DND-41 (cell line): ENCODE data around the gene HCN4.

Experiments
- ATAC-seq: fragments of 200-7000 bp; cut with Tn5 transposase; 3 replicates; pipeline ENCODE4 v1.9.1; 2021; ENCODE audit warnings: low read depth; ENCODE audit not compliant: insufficient read depth
- DNase-seq: peaks from one replicate; pipeline ENCODE4 v3.0.0-alpha.2; 2020
- H2AFZ ChIP-seq: 2 replicates; pipeline ENCODE4 v1.6.0; 2012; ENCODE audit warnings: low read depth, low read length
- H3K27ac ChIP-seq: 2 replicates; pipeline ENCODE4 v1.5.1; 2012; ENCODE audit warnings: low read length, inconsistent platforms
- H3K27me3 ChIP-seq: fragments of 200-600 bp; sonication (generic); 2 replicates; pipeline ENCODE4 v1.6.0; 2012; ENCODE audit warnings: low read length, mild to moderate bottlenecking, inconsistent platforms; ENCODE audit not compliant: insufficient read depth, poor library complexity
- H3K36me3 ChIP-seq: 2 replicates; pipeline ENCODE4 v1.5.1; 2012; ENCODE audit warnings: low read length, inconsistent platforms; ENCODE audit not compliant: insufficient read depth
- H3K4me1 ChIP-seq: 2 replicates; pipeline ENCODE4 v1.5.1; 2012; ENCODE audit warnings: mild to moderate bottlenecking, low read length; ENCODE audit not compliant: insufficient read depth
- H3K4me2 ChIP-seq: 2 replicates; pipeline ENCODE4 v1.6.0; 2012; ENCODE audit warnings: mild to moderate bottlenecking, moderate library complexity, low read length, inconsistent platforms; ENCODE audit not compliant: insufficient read depth
- H3K4me3 ChIP-seq, 2 experiments: fragments of 200-600 bp in 1 of 2; shearing (Covaris generic) in 1 of 2; 2 replicates each; pipeline ENCODE4 v1.5.1; 2012 to 2016; ENCODE audit warnings: inconsistent platforms in 2 of 2, low read length in 2 of 2, mild to moderate bottlenecking in 2 of 2, low read depth in 1 of 2, moderate library complexity in 1 of 2
- H3K79me2 ChIP-seq: 2 replicates; pipeline ENCODE4 v1.6.0; 2012; ENCODE audit warnings: low read length, inconsistent platforms; ENCODE audit not compliant: insufficient read depth
- H3K9ac ChIP-seq: 2 replicates; pipeline ENCODE4 v1.6.0; 2012; ENCODE audit warnings: low read depth, mild to moderate bottlenecking, inconsistent platforms, low read length, moderate library complexity
- H3K9me3 ChIP-seq: 2 replicates; pipeline ENCODE4 v1.5.1; 2012; ENCODE audit warnings: low read length, moderate library complexity, mild to moderate bottlenecking, inconsistent platforms; ENCODE audit not compliant: insufficient read depth, severe bottlenecking
- H4K20me1 ChIP-seq: 2 replicates; pipeline ENCODE4 v1.6.0; 2012; ENCODE audit warnings: low read length; ENCODE audit not compliant: insufficient read depth
- CTCF ChIP-seq: IDR thresholded peaks from 2 replicates; pipeline ENCODE4 v1.5.1; 2012; ENCODE audit warnings: borderline replicate concordance, low read length, moderate library complexity, mild to moderate bottlenecking; ENCODE audit not compliant: poor library complexity, severe bottlenecking; ENCODE audit errors: extremely low read depth
- EZH2 ChIP-seq: IDR thresholded peaks from 3 replicates; pipeline ENCODE4 v1.6.1; 2012; ENCODE audit warnings: borderline replicate concordance, low read depth, mild to moderate bottlenecking, moderate library complexity, low read length, inconsistent platforms; ENCODE audit not compliant: severe bottlenecking

HCN4 gene

GRCh38 chr15:73370151-73370550 is 1.4 kb upstream of the HCN4 start:
- no peak overlapping the region for H3K4me2 ChIP-seq
- H3K36me3 ChIP-seq, result no peaks in the 10 kb centered on the region
- TF ChIP-seq EZH2, result no peak
- no peak for TF ChIP-seq CTCF
- H3K9me3 ChIP-seq, result no peaks in the 10 kb centered on the region
- no peak overlapping the region for H3K9ac ChIP-seq
- H2AFZ ChIP-seq, result no peak overlapping the region
- H3K79me2 ChIP-seq, result no peaks in the 10 kb centered on the region
- no peak overlapping the region for H3K27ac ChIP-seq
- H4K20me1 ChIP-seq, result no peaks in the 10 kb centered on the region
- ATAC-seq (no peak), DNase-seq (no peak)
- H3K27me3 ChIP-seq, result no peaks in the 10 kb centered on the region
- H3K4me1 ChIP-seq, result no peaks in the 10 kb centered on the region
- no peak overlapping the region for H3K4me3 ChIP-seq

- Histone ChIP-seq H3K4me3 (no peak overlapping the region), H4K20me1 (no peaks in the 10 kb centered on the region), H3K4me2 (no peak overlapping the region), H3K79me2 (no peaks in the 10 kb centered on the region), H3K27me3 (no peaks in the 10 kb centered on the region), H3K9ac (no peak overlapping the region), H3K9me3 (no peaks in the 10 kb centered on the region), H3K36me3 (no peaks in the 10 kb centered on the region), H3K27ac (no peak overlapping the region), H3K4me1 (no peaks in the 10 kb centered on the region), H2AFZ (no peak overlapping the region)
- ATAC-seq (no peak), DNase-seq (no peak)
- TF ChIP-seq CTCF, result no peak
These were observed 466 bp upstream of the HCN4 start for GRCh38 chr15:73369154-73369694.

- H2AFZ ChIP-seq, result no peak overlapping the region
- no peak overlapping the region for H3K9ac ChIP-seq
- H3K27ac ChIP-seq, result no peak overlapping the region
- H3K27me3 ChIP-seq, result peaks cover 2% of the 10 kb centered on the region
- H3K9me3 ChIP-seq, result no peaks in the 10 kb centered on the region
- ATAC-seq (no peak), DNase-seq (no peak)
- no peak for TF ChIP-seq EZH2
- no peak for TF ChIP-seq CTCF
- no peaks in the 10 kb centered on the region for H4K20me1 ChIP-seq
- no peaks in the 10 kb centered on the region for H3K4me1 ChIP-seq
- no peak overlapping the region for H3K4me2 ChIP-seq
- no peaks in the 10 kb centered on the region for H3K36me3 ChIP-seq
- H3K4me3 ChIP-seq, result no peak overlapping the region
- H3K79me2 ChIP-seq, result no peaks in the 10 kb centered on the region
These were observed 996 bp downstream of the HCN4 start for GRCh38 chr15:73367624-73368300.
